Stimulated activated CD8-positive, alpha-beta memory T cell treated with anti-CD3 and anti-CD28 coated beads, Interleukin-15, amount 100 ng/mL, for 24 hours (primary cell): ENCODE results near the gene ZNF497.
"Not testable (repeated sequence)": the region's sequence is repeated elsewhere in the genome, so short reads cannot be mapped to it uniquely, and the experiment has no call there.

Source experiments
- DNase-seq: peaks from one replicate; pipeline ENCODE4 v3.0.0-alpha.2; 2020; ENCODE audit warnings: low read depth

Gene ZNF497

GRCh38 chr19:58346961-58347929 is 15.3 kb downstream of the ZNF497 start:
- DNase-seq: peak; percentile 43

GRCh38 chr19:58345558-58345957 is 17.0 kb downstream of the ZNF497 start:
- DNase-seq: no peak

GRCh38 chr19:58338825-58339558 is 23.6 kb downstream of the ZNF497 start:
- DNase-seq: no peak

GRCh38 chr19:58338336-58338735 is 24.2 kb downstream of the ZNF497 start:
- DNase-seq: no peak

GRCh38 chr19:58336820-58337219 is 25.7 kb downstream of the ZNF497 start:
- DNase-seq: no peak

- no peak for DNase-seq
Measured at GRCh38 chr19:58336216-58336615, 26.3 kb downstream of the ZNF497 start.

GRCh38 chr19:58335630-58336029 is 26.9 kb downstream of the ZNF497 start:
- no peak for DNase-seq

- DNase-seq: no peak
Measured at GRCh38 chr19:58334691-58335249, 27.8 kb downstream of the ZNF497 start.

- DNase-seq: no peak
Measured at GRCh38 chr19:58332697-58333096, 29.9 kb downstream of the ZNF497 start.

- DNase-seq: no peak
Measured at GRCh38 chr19:58330458-58330857, 32.1 kb downstream of the ZNF497 start.

GRCh38 chr19:58328999-58329398 is 33.6 kb downstream of the ZNF497 start:
- DNase-seq: no peak

- DNase-seq: peak; percentile 70
Measured at GRCh38 chr19:58326914-58327726, 35.4 kb downstream of the ZNF497 start, which contains the start of gene ZSCAN22. Gene ZSCAN22, plus strand, starts transcription at chr19:58326994. Its CDS starts 7,809 bp downstream, at chr19:58334803.

- DNase-seq: no peak
Measured at GRCh38 chr19:58326501-58326913, 36.0 kb downstream of the ZNF497 start.

- DNase-seq: no peak
Measured at GRCh38 chr19:58325311-58326022, 37.1 kb downstream of the ZNF497 start.

GRCh38 chr19:58319241-58319640 is 43.3 kb downstream of the ZNF497 start:
- no peak for DNase-seq

GRCh38 chr19:58318297-58318696 is 44.3 kb downstream of the ZNF497 start:
- DNase-seq: no peak

GRCh38 chr19:58317476-58318072 is 45.0 kb downstream of the ZNF497 start:
- no peak for DNase-seq

GRCh38 chr19:58315580-58315979 is 47.0 kb downstream of the ZNF497 start:
- no peak for DNase-seq

- DNase-seq: no peak
Measured at GRCh38 chr19:58311345-58311865, 51.1 kb downstream of the ZNF497 start.

GRCh38 chr19:58310685-58311084 is 51.9 kb downstream of the ZNF497 start:
- DNase-seq: not testable (repeated sequence)
